IPS DF 4.7 (cell line): ENCODE measurements around the gene TCEAL1.

Source experiments
- DNase-seq: peaks from one replicate; pipeline ENCODE4 v3.0.0-alpha.2; 2013; ENCODE audit warnings: low spot score; ENCODE audit errors: extremely low read depth

The TCEAL1 gene

DNA sequence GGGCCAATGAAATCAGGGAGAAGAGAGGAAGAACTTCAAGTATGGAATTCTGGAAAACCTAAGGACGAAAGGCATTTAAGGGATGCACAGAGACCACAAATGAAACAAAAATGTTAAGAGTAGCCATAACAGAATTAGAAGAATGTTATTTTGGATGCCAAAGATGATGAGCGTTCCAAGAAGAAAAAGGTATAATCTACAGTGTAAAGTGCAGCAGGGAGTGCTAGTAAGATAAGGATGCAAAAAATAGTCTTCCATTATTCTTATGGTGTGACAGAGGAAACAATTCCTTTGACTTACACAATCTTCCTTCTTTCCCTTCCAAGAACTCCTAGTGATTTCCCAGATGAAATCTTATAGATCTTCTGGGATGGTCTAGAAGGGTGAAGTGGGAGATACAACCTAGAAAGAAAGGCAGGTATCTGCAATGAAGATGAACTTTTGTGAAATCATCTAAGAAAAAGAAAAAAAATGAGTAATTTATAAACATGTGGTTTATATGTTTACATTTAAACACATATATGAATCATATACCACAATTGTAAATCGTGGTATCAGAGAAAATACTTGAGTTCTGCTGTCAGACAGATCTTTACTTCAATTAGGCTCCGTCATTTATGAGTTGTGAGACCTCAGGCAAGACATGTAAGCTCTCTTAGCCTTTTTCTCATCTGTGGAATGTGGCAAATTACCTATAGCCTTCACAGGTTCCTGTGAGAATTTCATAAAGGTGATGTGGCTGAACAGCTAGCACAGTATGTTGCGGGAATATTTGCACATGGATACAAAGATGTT is 49.6 kb downstream of the TCEAL1 start:
- DNase-seq = no peak
